ENCODE measurements around the gene BPIFB4.
"Not testable (repeated sequence)": the region's sequence is repeated elsewhere in the genome, so short reads cannot be mapped to it uniquely, and the experiment has no call there.

Gene BPIFB4

GRCh38 chr20:33091147-33091546, 11.7 kb downstream of the BPIFB4 start:
- ATAC-seq, result no peak

DNA sequence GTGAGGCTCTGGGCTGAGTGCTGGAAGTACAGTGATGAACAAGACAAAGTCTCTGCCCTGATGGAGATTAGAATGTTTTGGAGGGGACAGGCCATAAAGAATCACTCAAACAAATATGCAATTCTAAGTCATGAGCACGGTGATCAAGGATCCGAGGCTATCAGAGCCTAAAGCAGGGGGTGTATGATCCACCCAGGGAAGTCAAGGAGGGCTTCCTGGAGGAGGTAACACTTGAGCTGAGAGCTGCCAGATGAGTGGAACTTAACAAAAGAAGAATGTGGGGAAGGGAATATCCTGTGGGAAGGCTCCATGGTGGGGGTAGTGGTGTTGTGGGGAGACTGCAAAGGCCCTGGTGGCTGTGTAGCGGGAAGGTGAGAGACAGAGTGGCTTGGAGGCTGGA, 12.2 kb downstream of the BPIFB4 start:
- no peak for ATAC-seq

DNA sequence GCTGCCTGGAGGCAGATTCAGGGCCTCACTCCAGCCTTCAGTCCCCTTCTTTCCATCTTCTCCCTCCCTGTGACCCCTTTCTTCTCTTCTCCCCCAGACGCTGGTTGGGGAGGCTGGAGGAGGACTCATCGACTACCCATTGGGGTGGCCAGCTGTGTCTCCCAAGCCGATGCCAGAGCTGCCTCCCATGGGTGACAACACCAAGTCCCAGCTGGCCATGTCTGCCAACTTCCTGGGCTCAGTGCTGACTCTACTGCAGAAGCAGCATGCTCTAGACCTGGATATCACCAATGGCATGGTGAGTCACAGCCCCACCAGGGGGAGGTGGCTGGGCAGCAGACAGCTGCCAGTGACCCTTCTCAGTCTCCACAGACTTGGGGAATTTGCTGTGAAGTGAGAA, 12.9 kb downstream of the BPIFB4 start:
- no peak for ATAC-seq

DNA sequence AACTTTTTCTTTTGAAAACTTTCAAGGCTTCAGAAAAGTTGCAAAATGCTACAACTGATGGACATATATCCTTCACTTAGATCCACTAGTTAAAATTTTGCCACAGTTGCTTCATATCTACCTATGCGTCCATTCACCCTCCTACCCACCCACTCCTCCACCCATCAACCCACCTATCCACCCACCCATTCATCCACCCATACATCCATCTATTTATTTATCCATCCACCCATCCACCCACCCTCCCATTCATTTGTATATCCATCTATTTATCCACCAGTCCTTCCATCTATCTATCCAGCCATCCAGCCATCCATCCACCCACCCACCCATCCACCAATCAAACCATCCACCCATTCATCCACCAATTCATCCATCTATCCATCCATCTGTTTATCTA, 13.6 kb downstream of the BPIFB4 start:
- no peak for ATAC-seq

- no peak for ATAC-seq
These were observed 14.1 kb downstream of the BPIFB4 start for GRCh38 chr20:33093582-33093981.

DNA sequence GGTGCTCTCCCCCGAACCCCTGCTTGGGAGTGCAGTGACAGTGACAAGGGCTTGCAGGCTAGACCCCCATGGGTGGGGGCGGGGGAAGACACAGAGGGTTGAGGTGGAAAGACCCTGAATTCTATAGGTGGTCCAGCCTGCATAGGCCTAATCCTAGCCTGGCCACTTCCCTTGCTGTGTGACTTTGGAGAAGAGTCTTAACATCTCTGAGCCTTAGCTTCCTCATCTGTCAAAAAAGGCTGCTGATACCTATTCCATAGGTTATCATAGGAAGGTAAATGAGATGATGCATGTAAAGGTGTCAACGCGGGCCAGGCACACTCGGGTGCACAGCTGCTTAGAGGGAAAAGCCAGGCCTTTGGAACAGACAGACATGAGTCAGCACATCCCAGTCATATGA, 15.8 kb downstream of the BPIFB4 start:
- no peak for ATAC-seq

GRCh38 chr20:33095902-33096584, 16.6 kb downstream of the BPIFB4 start:
- ATAC-seq, result peak; percentile 60 to 74

DNA sequence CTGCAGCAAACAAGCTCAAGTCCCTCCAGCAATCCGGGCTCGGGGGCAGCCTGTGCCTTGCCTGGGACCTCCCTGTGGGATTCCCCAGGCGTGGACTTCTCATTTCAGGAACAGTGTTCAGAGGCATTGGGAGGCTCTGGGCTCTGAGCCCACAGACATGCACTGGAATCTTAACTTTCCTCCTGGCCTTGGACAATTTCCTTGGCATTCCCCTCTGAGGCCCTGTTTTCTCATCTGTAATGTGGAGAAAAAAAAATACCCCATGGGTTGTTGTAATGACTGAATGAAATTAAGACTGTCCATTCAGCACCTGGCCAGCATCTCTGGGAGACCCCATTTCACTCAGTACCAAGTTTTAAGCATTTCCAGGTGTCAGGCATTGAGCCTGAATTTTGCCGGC, 17.6 kb downstream of the BPIFB4 start:
- ATAC-seq, result no peak

DNA sequence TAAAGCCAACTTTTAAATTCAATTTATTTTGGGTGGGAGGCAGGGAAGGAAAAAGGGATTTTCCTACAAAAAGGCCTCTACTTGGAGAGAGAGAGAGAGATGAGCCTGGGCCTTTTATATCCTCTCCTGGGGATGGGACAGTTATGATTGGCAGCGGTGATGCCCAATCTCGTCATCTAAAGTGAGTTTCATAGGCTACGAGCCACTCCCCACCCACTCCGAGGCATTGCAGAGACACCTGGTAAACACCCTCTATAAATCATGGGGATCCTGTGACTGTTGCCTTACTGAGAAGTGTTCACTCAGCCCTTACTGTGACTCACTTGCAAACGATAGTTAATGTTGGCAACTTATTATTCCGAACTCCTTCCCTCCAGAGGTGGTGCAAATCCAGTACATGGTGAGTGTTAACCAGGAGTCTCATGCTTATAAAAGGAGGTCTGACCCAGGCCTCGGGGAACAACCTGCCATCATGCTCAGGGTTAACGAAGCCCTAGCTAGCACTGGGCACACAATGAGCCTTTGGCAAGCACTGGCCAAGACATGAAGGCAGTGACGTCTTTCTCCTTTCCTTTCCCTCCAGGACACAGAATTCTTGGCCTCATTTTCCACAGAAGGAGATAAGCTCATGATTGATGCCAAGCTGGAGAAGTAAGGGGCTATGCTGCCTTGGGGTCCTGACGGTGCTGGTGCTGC, 20.5 kb downstream of the BPIFB4 start:
- ATAC-seq, result no peak

DNA sequence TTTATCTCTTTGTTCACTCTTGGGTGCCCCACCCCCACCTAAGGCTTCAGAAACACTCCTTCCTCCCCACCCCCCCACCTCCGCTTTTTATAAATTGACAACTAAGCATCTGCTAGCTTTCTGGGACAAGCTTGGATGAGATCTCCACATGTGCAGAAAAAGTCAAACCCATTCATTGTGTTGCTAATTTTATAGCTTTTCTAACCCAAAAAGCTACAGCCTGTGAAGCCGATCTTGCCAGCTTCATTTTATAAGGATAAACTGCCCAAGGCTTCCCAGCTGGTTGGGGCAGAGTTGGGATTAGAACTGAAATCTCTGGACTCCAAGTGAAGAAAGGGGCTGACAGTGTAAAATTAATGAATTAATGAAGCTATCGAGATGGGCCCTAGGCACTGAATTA, 24.1 kb downstream of the BPIFB4 start:
- ATAC-seq, result no peak

GRCh38 chr20:33104336-33104735, 24.9 kb downstream of the BPIFB4 start:
- ATAC-seq, result no peak

DNA sequence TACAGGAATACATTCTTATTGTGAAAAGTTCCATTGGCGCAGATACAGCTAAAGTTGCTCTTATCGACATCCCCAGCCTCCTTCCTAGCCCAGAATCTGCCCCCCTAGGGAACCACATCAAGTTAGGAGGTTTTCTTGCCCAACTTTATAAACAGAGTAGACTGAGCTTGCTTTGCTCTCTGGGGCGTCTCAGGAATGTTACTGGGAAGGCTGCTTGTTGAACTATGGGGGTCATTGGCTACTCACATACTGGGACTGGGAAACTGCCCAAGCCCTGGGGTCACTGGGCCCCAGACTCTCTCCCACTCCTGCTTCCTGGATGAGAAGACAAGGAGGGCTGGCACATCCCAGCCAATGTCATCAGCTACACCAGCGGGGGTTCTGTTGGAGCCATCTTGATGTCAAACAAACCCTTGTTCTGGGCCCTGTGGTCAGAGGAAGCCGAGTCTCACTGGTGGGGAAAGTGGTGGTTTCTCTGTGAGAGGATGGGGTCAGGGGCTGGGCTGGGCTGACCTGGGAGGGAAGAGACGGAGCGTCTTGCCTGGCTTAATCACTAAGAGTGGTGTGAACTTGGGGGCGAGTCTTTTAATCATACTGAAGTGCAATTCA, 26.0 kb downstream of the BPIFB4 start:
- no peak for ATAC-seq

GRCh38 chr20:33106058-33106620, 26.7 kb downstream of the BPIFB4 start:
- ATAC-seq, result not testable (repeated sequence)

DNA sequence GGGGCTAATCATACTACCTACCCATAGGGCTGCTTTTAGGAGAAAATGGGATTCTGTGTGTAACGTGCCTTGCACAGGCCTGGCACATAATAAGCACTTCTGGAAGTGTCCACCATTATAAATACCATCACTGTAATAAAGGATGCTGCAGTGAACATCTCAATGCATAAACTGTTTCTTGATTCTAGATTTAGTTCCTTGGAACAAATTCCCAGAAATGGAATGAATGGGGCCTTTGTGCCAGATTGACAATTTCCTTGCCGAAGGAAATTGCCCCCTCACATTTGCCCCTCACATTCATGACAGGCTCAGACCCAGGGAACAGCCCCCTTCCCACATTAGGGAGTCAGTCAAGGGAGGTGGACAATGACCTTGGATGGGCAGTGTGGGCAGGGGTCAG, 29.2 kb downstream of the BPIFB4 start:
- ATAC-seq, result no peak

- ATAC-seq, result no peak
These were observed 30.8 kb downstream of the BPIFB4 start for GRCh38 chr20:33110147-33110825.

DNA sequence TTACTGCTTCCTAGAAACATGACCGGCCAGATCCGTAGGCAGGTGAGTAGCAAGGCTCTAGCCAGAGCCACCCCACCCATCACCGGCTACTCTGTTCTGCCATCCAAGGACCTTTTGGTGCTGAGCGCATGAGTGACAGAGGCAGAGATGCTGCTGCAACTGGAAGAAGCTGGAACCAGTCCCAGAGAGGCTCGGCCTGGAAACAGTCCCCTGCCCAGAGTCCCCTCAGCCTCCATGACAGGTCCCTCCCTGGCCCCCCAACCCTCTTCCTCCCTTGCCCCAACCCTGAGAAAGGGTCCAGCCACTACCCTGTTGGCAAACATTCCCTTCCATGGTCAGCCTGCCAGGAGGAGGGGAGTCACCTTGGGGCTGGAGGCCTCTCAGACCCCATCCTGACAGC, 31.9 kb downstream of the BPIFB4 start:
- ATAC-seq, result no peak

DNA sequence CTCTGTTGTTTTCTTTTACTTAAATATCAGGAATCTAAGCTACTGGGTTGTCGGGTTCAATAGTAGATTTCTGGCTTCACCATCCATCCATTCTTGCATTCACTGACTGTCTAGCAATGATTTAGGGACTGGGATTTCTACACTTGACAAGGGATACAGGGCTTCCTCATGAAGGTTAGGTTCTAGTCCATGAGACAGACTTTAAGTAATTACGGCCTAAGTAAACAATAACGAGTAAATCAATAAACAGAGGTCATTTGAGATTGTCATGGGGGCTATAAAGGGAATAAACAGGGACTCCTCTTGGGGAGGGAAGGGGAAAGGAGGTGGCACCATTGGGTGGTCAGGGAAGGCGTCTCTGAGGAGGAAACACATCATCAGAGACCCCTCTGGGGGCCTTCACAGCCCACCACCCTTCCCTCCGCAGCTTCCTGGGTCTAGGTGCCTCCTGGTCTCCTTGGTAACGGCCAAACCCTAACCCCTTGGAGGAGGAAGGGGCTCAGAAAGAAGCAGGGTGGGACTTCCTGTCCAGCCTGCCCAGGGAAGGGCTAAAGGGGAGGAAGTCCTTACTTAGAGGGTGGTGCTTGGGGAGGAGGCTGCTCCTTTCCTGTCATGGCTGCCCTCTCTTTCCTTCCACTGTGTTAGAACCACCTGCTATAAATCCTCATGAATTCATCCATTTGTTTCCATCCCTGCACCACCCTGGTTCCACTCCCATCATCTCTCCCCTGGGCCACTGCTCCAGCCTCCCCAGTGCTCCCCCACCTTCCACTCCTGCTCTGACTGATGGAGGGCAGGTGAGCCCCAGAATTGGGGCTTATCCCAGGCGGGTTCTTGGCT, 33.3 kb downstream of the BPIFB4 start:
- ATAC-seq, result no peak

- no peak for ATAC-seq
These were observed 34.0 kb downstream of the BPIFB4 start for GRCh38 chr20:33113387-33113908.

- not testable (repeated sequence) for ATAC-seq
These were observed 36.1 kb downstream of the BPIFB4 start for GRCh38 chr20:33115501-33115900.

- ATAC-seq, result peak in 1 of 2 donors; percentile 13
These were observed 40.6 kb downstream of the BPIFB4 start for GRCh38 chr20:33119725-33120720.

GRCh38 chr20:33120934-33121333, 41.5 kb downstream of the BPIFB4 start:
- ATAC-seq, result no peak

Data from activated CD4-positive, CD25-positive, alpha-beta regulatory T cell treated with anti-CD3 and anti-CD28 coated beads, Interleukin-2, amount 50 U/mL, for 24 hours (primary cell).